Stomach (tissue), 9 donors: ENCODE data around the gene MAP1S. TPM values are rescaled to one million over a fixed set of nuclear protein-coding genes. Genes with fewer than 3 reads are reported as not detected.
A peak's percentile ranks its signal among the peaks of the same experiment; 100 is the strongest.

Experiments
- DNase-seq, 2 donors: peaks; one replicate each; pipeline versions ENCODE4 v3.0.0 to v3.0.0-alpha.2; 2013 to 2019
- H3K27ac ChIP-seq, 5 donors: fragments of 200-600 bp in 4 of 5; sonication (generic) in 4 of 5; one replicate each; pipeline ENCODE4 v1.5.1; 2013 to 2019; ENCODE audit warnings: mild to moderate bottlenecking in 1 of 5, moderate library complexity in 1 of 5
- H3K27me3 ChIP-seq, 3 donors: fragments of 200-600 bp; sonication (generic); one replicate each; pipeline ENCODE4 v1.5.1; 2017 to 2019; ENCODE audit warnings: mixed run types in 1 of 3
- H3K36me3 ChIP-seq, 4 donors: fragments of 200-600 bp; sonication (generic); 1 replicate in 3 of 4; 2 replicates in 1 of 4; pipeline ENCODE4 v1.5.1; 2016 to 2019
- H3K4me1 ChIP-seq, 4 donors: fragments of 200-600 bp; sonication (generic); one replicate each; pipeline ENCODE4 v1.5.1; 2016 to 2019
- H3K4me3 ChIP-seq, 4 donors: fragments of 200-600 bp; sonication (generic) in 3 of 4; one replicate each; pipeline ENCODE4 v1.5.1; 2016 to 2019; ENCODE audit warnings: mild to moderate bottlenecking in 1 of 4
- H3K9me3 ChIP-seq, 4 donors: fragments of 200-600 bp; sonication (generic); one replicate each; pipeline ENCODE4 v1.5.1; 2016 to 2019
- CTCF ChIP-seq, 7 experiments: fragments of 450-650 bp in 4 of 7; fragments of 200-600 bp in 3 of 7; sonication (generic) in 3 of 7; IDR thresholded peaks; one replicate each; pipeline ENCODE4 v1.5.1; 2016 to 2019; ENCODE audit warnings: antibody characterized with exemption in 7 of 7, control low read depth in 2 of 7, mild to moderate bottlenecking in 1 of 7
- EP300 ChIP-seq: sonication (generic); formaldehyde crosslinking; IDR thresholded peaks from one replicate; pipeline ENCODE4 v1.6.1; 2017; ENCODE audit warnings: antibody characterized with exemption
- POLR2A ChIP-seq, 4 donors: fragments of 450-650 bp; IDR thresholded peaks; one replicate each; pipeline ENCODE4 v1.6.1; 2016; ENCODE audit warnings: antibody characterized with exemption in 4 of 4, control low read depth in 2 of 4, mild to moderate bottlenecking in 1 of 4, moderate library complexity in 1 of 4
- POLR2AphosphoS5 ChIP-seq, 3 donors: sonication (generic); formaldehyde crosslinking; IDR thresholded peaks; one replicate each; pipeline ENCODE4 v1.6.1; 2016; ENCODE audit warnings: antibody characterized with exemption in 3 of 3
- WGBS, 5 donors: extraction: QIAGEN DNeasy Blood & Tissue Kit in 3 of 5; methylation state at CpG; one replicate each; pipeline versions ENCODE4 v1.1.5 to v1.1.7; 2013 to 2018; 5-methylcytosine and 5-hydroxymethylcytosine counted together
- intact Hi-C: fragments of 100-400 bp; cut with DNase I; formaldehyde crosslinking; loops from one replicate; pipeline ENCODE4 v1.15.1; 2023; ENCODE audit warnings: low total_unique reads
- polyA plus RNA-seq, 3 donors: library from polyadenylated mRNA; stranded (reverse); fragments of 200-250 nt; gene quantifications; one replicate each; pipeline ENCODE4 v1.2.3, GENCODE V29; 2013
- total RNA-seq, 5 donors: library from RNA; depleted of rRNA; stranded (reverse); fragments of >200 nt; gene quantifications; one replicate each; pipeline versions ENCODE4 v1.1.0 to v1.2.3, GENCODE V29; 2014 to 2016
- donor health status: healthy with polysubstance abuse.
- donor health status: Bipolar disorder and iron deficiency.
- donor health status: healthy.

MAP1S gene
- total and polyA plus RNA-seq, 8 donors: 8.3 to 193 (median 27.8) TPM

DNA sequence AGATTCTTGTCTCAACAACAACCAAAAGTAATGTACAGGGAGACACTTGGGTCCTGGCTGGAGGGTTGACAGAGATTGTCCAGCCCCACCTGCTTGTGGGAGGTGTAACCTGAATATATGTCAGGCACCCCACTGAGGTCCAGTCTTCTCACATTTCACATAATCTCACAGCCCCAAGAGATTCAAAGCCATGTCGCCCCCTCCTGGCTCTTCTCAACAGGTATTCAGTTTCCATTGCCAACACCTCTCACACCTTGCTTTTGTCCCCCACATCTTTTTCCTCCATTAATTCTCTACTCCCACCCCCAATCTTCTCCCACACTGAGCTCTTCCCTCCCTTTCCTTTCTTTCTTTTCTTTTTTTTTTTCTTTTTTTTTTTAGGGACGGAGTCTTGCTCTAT lies 42.3 kb upstream of the MAP1S start:
- intact Hi-C loops: no loop called here
- H3K9me3 ChIP-seq: no peaks in the 10 kb centered on the region
- no peak overlapping the region for H3K4me3 ChIP-seq
- 62 to 82% (median 71%) methylated on average over 2 of the region's 2 CpGs for WGBS, 5 donors
- no peak overlapping the region for H3K27ac ChIP-seq
- no peak for DNase-seq
- H3K36me3 ChIP-seq: no peaks in the 10 kb centered on the region
- TF ChIP-seq CTCF (IDR thresholded peaks at IDR 0.05) (no peak), EP300 (no peak), POLR2AphosphoS5 (IDR thresholded peaks at IDR 0.05) (no peak), POLR2A (IDR thresholded peaks at IDR 0.05) (no peak)
- H3K4me1 ChIP-seq: peaks cover 4 to 10% (median 7%) of the 10 kb centered on the region in 4 donors
- H3K27me3 ChIP-seq: peaks cover 0 to 85% (median 31%) of the 10 kb centered on the region in 3 donors

DNA sequence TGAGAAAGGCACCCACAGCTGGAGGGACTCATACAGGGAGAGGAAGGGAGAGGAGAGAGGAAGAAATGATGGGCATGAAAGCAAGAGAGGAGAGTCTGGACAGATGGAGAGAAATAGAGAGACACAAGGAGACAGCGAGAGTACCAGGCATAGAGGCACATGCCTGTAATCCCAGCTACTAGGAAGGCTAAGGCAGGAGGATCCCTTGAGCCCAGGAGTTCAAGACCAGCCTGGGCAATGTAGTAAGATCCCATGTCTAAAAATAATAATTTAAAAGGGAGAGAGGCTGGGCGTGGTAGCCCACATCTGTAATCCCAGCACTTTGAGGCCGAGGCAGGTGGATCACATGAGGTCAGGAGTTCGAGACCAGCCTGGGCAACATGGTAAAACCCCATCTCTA lies 40.4 kb upstream of the MAP1S start:
- 63 to 78% (median 71%) methylated on average over 4 of the region's 4 CpGs for WGBS, 5 donors
- H3K4me3 ChIP-seq: no peak overlapping the region
- DNase-seq: no peak
- H3K27ac ChIP-seq: no peak overlapping the region
- H3K27me3 ChIP-seq: peaks cover 4 to 97% (median 35%) of the 10 kb centered on the region in 3 donors
- no peak for TF ChIP-seq EP300
- TF ChIP-seq POLR2A (IDR thresholded peaks at IDR 0.05): no peak
- no peak for TF ChIP-seq POLR2AphosphoS5 (IDR thresholded peaks at IDR 0.05)
- no peak for TF ChIP-seq CTCF (IDR thresholded peaks at IDR 0.05)
- H3K4me1 ChIP-seq: peaks cover 4 to 10% (median 7%) of the 10 kb centered on the region in 4 donors
- no peaks in the 10 kb centered on the region for H3K36me3 ChIP-seq
- H3K9me3 ChIP-seq: no peaks in the 10 kb centered on the region
- intact Hi-C loops: no loop called here

GRCh38 chr19:17679526-17680229 lies 39.6 kb upstream of the MAP1S start:
- no peak for TF ChIP-seq EP300
- Histone ChIP-seq H3K9me3 (no peaks in the 10 kb centered on the region), H3K36me3 (no peaks in the 10 kb centered on the region), H3K27ac (peak overlapping the region in 4 of 5 donors; percentile 2 to 35 (median 16)), H3K4me1 (peaks cover 4 to 10% (median 7%) of the 10 kb centered on the region in 4 donors), H3K4me3 (peak overlapping the region in 3 of 4 donors; percentile 15 to 32 (median 21)), H3K27me3 (peaks cover 9 to 99% (median 39%) of the 10 kb centered on the region in 3 donors)
- intact Hi-C loops: no loop called here
- WGBS, 5 donors: 6 to 20% (median 11%) methylated on average over 7 to 14 of the region's 14 CpGs
- DNase-seq: no peak

DNA sequence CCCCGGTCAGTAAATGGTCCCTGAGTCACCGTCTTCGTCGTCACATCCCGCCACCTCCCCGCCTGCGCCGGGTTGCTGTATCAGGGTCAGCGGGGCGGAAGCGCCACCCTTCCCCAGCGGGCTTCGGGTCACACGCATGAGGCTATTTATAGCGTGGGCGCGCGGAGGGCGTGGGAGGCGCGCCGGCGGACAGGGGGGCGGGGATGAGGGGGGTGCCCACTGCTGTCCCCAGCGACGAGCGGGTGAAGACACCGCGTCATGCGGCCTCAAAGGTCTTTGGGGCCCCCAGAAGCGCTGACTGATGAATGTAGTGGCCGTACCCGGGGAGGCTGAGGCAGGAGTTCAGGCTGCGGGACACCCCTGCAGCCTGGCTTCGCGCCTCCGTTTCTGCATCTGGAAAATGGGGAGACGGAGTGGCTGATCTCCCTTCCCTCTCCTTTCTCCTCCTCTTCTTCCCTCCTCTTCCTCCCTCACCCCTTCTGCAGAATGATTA lies 39.0 kb upstream of the MAP1S start:
- Histone ChIP-seq H3K36me3 (no peaks in the 10 kb centered on the region), H3K27me3 (peaks cover 9 to 99% (median 44%) of the 10 kb centered on the region in 3 donors), H3K9me3 (no peaks in the 10 kb centered on the region), H3K27ac (peak overlapping the region in 3 of 5 donors; percentile 22 to 35 (median 27)), H3K4me3 (peak overlapping the region in 3 of 4 donors; percentile 15 to 32 (median 21)), H3K4me1 (peaks cover 4 to 10% (median 7%) of the 10 kb centered on the region in 4 donors)
- 3 to 5% (median 5%) methylated on average over 24 to 38 of the region's 38 CpGs for WGBS, 5 donors
- no peak for TF ChIP-seq POLR2A (IDR thresholded peaks at IDR 0.05)
- TF ChIP-seq POLR2AphosphoS5 (IDR thresholded peaks at IDR 0.05): peak; percentile 46 to 71 (median 51)
- TF ChIP-seq EP300: no peak
- no peak for TF ChIP-seq CTCF (IDR thresholded peaks at IDR 0.05)
- peak; percentile 57 to 86 for DNase-seq
- intact Hi-C loops: no loop called here
